ENCODE results near the gene CNPY1.

CNPY1 gene

GRCh38 chr7:155491812-155492211, 54.5 kb downstream of the CNPY1 start:
- TF ChIP-seq CTCF (IDR thresholded peaks at IDR 0.05): no peak

DNA sequence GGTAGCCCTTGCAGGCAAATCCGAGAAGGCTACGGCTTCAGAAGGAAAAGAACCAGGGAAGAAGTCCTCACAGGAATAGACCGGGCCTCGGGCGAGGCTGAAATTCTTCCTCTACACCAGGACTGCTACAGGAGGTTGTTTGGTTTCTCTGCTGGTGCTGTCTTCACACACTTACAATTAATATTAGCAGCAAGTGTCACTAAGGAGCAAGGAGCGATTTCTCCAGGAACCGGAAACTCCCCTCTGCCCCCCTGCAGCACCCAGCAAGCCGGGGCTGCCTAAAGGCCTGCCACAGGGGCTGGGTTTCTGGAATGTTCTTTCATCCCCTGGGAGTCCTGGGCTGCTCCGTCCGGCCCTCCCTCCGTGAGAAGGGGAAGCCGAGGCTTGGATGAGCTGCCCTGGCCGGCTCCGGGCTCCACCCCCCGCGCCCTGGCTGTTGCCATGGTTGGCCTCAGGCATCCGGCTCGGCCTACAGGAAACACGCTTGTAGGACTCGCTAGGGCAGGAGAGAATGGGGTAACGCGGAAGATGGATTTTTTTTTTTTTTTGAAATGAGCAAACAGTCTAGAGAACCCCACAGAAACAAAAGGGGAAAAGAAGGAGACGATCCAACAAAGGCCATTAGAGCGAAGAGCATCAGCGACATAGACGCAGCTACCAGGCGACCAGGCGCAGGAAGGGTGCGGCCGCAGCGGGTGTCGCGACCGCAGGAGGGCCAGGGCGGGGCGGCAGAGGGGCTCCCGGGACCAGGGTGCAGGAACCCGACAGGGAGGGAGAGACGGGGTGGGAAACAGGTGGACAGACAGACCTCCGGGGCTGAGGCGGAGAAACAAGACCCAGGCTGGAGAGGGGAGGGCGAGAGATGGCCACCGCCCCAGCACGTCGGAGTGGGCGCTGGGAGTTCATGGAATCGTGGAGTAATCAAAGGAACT, 55.4 kb downstream of the CNPY1 start:
- no peak for TF ChIP-seq CTCF (IDR thresholded peaks at IDR 0.05)

DNA sequence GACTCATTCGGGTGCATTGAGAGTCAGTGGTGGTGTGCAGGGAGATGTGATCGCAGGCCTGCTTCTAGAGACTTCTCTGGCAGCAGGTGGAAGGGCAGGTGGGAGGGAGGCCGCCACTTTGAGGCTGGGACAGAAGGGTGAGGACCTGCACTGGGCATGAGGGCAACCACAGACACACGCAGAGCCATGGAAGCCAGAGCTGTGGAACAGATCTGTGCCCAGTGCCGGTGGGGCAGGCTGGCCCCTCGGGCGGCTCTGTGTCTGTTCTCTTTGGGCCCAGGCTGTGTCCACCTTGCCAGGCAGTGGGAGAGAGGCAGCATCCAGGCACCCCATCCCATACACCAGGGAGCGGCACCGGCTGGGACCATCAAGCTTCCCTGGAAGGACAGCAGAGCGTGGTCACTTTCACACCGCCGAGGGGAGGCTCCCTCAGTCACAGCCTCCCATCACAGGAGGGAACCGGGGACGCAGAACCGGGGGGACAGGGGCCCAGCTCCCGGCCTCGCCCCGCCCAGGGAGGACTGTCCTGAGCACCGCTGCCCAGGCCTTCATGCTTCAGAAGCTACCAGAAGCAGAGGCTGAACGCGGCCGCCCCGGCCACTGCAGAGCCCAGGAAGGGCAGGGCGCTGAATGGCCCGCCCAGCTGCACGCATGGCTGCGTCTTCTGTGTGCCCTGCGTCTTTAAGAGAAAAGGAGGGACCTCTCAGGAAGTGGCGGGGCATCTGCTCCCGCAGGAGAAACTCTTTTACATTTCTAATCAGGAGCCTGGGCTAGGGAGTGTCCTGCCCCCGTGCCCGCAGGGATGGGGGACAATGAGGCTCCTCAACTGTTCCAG, 56.3 kb downstream of the CNPY1 start:
- TF ChIP-seq CTCF (IDR thresholded peaks at IDR 0.05): no peak

GRCh38 chr7:155489158-155489840, 57.1 kb downstream of the CNPY1 start:
- no peak for TF ChIP-seq CTCF (IDR thresholded peaks at IDR 0.05)

DNA sequence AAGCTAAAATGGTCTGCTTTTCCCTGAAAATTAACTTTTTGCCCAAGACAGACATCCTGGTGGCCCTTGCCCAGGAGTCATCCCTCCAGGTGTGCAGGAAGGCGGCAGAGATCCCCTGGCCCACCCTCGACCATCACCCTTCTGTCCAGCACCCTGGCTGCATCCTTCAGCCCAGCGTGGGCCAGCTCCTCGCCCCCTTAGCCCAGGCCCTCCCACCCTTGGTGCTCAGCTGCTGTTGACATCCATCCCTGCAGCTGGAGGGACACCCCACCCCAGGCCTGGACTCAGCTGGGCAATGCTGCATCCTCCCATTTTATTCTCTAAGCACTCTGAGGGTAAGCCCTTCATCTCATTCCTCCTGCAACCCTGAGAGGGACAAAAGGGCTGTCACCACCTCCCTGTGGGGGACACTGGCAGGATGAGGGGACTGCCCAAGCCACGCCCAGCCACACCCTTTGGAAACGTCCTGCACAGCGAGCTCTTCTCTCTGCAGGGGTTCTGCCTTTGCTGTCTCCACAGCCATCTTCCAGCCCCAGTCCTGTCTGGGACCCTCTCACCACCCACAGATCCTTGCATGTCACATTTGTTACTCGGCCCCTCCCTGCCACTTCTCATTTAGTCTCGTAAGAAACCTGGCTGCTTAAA, 57.8 kb downstream of the CNPY1 start:
- no peak for TF ChIP-seq CTCF (IDR thresholded peaks at IDR 0.05)

- no peak for TF ChIP-seq CTCF (IDR thresholded peaks at IDR 0.05)
These were observed 58.6 kb downstream of the CNPY1 start for GRCh38 chr7:155487509-155488482.

All from LNCAP (cell line).